ENCODE data around the gene SRD5A3.

- no peak for TF ChIP-seq CTCF (IDR thresholded peaks at IDR 0.05 in 8 of 11, conservative IDR thresholded peaks at IDR 0.05 in 3 of 11)
- TF ChIP-seq POLR2A (IDR thresholded peaks at IDR 0.05), result no peak
Observed at GRCh38 chr4:55297346-55297745, 48.7 kb upstream of the SRD5A3 start.

All from spleen (tissue), 7 donors.